Measurements from ENCODE around the gene RFX3.

The RFX3 gene
- 7.4 to 22.4 (median 12.1) reads per million in 17 experiments for total RNA-seq

DNA sequence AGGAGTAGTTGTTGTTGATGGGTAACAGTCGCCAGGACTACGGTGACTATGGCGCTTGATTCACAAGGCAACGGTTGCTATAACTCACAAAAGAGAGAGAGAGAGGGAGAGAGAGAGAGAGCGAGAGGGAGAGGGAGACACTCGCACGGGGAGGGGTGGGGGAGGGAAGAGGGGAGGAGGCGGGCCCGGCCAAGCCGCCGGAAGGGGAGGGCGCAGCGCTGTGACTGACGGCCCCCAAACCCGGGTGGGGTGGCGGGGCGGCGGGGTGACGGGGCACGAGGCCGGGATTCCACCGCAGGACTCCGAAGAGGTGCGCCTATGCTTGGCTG, at the start of gene RFX3:
Gene RFX3 (minus strand): TSS at position 166 of the 329 bp plus-strand sequence. CDS start 130,413 bp downstream, outside the sequence.
- peak; percentile 92 to 96 (median 94) for DNase-seq

DNA sequence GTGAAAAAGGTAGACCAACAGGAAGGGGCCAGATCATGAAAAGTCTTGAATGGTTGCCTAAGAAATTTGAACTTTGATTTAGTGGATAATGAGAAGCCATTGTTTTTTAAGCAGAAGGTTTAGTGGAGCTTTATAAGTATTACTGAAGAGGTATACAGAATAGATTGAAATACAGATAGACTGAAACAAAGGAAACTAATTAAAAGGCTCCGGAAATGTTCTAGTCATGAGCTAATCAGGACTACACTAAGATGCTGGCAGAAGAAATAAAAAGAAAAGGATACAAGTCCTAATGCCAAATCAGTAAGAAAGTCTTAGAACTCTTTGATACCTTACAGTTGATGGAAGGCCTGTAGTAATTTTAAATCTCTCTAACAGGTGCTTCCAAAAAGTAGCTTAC, 45.7 kb upstream of the RFX3 start:
- no peak for DNase-seq

DNA sequence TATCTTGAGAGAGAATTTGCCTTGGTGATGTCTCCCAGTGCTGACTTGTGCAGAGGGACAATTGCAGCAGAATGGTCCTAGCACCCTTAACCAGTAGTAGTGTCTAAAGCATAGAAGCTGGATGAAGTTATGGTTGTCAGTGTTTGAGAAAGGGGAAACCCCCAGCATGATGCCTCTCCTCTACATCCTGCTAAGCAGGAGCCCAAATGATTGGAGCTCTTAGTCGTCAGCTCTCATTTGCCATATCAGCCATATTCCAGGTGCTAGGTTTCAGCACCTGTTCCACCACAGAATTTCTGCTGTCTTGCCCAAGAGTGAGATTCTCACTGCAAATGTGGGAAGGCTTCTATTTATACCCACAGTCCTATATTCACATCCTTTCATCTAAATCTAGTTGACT, 43.7 kb upstream of the RFX3 start:
- no peak for DNase-seq

DNA sequence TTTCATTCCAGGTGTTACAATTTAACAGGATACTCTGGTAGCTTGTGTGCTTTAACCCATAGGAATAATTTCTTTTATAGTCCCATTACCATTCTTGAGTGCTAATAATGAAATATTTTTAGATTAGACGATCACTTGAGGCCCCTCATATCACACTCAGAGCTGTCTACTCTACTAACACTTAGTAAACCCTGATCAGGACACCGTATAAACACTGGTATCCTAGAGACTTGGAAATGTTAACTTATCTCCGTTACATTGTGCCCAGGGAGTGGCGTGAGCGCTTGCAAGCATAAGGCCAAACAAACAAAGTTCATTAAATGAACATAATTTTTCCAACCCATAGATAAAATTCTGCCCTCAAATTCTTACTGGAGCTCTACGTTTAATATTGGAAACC, 42.2 kb upstream of the RFX3 start:
- no peak for DNase-seq

DNA sequence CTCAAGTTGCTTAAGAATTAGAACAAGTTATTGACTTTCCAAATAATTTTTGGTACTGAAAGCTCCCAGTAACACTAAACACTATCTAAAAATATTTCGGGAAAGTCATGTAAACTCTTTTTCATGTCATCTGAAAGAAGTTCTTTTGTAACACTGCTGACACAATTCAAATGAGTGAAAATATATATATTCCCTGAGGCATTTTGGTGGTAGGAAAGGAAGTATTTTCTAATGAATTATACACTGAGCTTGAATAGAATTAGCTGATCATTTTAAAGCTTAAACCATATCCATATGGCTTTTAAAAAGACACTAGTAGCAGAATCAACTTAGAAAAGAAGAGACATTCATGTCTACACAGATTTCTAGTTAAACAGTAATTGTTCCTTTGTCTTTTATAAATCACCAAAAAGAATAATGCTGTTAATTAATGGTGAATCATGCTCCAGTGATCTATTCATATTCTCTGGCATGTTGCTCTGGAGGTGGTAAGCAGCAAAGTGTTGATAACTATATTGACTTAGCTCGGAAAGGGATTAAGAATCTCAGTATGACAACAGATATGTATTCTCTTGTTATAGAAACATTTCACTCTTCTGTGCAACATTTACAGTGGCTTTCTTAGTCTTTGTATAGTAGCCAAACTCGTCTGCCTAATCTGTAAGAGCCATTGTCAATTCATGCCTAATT, 27.4 kb upstream of the RFX3 start:
- DNase-seq: no peak

DNA sequence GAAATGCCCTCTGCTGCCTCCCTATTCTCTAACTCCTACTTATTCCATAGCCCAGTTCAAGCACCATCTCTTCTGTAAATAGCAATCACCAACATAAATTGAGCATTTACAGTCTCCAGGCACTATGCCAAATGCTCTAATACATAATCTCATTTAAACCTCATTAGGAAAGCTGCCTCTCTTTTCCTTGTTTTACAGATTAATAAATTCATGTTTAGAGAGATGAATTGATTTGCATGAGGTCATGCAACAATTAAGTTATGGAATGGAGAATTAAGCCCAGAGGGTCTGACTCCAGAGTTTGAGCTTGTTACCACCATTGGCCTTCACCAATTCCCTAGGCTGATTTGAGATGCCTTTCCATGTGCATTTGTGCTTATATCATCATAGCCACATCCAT, 23.4 kb upstream of the RFX3 start:
- no peak for DNase-seq

DNA sequence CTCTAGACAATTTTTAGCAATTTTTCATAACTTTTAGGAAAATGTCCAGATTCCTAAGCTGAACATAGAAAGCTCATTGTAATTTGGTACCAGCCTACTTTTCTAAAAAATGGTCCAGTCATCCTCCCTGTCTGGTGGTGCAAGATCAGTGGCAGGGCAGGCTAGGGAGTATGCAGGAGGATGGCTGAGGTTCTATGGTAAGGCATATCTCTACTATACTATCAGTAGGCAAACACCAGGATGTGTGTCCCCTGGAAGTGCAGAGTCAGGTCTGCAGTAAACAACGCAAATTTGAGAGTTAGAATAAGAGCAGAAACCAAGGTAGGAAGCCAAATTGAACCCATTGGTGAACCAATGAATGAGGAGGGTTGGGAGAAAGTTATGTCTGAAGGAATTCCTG, 22.8 kb upstream of the RFX3 start:
- no peak for DNase-seq

DNA sequence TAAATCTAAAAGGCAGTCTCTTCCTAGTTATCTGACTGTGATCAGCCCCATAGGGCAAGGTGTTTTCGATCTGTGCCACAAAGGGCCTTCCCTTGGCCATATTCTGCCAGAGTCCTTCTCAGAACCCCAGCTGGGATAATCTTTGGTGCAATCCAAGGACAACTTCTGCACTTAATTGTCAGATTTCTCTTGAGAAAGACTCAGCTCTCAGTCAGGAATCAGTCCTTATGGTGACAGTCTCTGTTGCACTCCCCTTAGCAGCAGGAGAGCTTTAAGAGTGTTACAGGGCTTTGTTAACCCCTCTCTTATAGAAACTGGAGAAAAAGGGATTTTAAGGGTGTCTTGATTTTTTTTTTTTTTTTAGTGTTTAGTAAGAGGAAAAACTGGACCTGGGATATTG, 15.4 kb upstream of the RFX3 start:
- DNase-seq: no peak

DNA sequence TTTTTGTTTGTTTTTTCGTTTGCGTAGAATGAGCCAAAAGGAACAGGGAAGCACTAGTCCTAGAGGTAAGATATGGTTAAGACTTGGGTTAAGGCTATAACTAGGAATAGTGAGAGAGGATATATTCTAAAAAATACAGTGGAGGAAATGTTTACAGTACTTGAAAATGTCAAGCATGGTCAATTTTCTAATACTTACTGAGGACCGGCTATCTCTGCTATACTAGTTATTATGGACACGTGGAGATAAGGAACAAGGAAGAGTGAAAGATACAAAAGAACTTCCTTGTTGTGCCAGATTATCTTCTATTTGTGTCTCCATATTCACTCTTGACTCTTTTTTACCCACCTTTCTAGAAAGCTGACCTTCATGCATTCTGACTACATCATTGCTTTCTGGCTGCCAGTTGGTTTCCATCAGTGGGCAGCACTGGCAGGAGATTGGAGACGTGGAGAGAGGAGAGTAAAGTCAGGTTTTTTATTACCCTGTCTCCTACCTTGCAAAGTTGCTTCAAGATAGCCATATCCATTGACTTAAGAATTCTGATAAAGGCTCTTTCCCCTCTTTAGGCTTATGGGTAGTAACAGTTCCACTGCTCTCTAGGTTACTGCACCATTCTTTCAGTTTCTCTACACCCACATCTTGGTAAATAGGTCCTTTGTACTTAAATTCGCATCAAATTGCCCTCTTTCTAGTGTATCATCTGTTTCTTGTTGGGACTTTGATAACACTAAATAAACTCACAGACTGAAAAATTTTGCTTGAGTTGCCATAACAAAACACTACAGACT, 9.0 kb upstream of the RFX3 start:
- DNase-seq: no peak

DNA sequence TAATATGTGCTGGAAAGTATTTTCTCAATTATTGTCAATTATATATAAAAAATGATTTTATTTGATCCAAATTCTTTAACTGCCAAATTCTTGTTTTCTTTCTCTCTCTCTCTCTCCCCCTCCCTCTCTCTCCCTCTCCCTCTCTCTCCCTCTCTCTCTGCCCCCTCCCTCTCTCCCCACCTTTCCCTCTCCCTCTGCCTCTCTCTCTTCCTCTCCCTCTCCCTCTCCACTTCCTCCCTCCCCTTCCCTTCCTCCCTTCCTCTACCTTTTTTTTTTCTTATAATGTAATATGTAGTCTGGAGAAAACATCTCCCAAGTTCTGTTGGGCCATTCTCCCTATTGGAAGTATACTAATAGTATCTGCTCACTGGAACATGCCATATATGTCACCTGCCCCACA, 6.4 kb upstream of the RFX3 start:
- no peak for DNase-seq

DNA sequence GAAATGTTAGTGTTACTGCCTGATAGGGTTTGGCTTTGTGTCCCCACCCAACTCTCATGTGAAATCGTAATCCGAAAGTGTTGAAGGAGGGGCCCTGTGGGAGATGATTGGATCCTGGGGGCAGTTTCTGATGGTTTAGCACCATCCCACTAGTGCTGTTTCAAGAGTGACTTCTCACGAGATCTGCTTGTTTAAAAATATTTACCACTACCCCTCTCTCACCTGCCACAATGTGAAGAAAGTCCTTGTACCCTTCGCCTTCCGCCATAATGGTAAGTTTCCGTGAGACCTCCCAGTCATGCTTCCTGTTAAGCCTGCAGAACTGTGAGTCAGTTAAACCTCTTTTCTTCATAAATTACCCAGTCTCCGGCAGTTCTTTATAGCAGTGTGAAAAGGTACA, 2.6 kb upstream of the RFX3 start:
- peak; percentile 20 to 54 (median 45) for DNase-seq

DNA sequence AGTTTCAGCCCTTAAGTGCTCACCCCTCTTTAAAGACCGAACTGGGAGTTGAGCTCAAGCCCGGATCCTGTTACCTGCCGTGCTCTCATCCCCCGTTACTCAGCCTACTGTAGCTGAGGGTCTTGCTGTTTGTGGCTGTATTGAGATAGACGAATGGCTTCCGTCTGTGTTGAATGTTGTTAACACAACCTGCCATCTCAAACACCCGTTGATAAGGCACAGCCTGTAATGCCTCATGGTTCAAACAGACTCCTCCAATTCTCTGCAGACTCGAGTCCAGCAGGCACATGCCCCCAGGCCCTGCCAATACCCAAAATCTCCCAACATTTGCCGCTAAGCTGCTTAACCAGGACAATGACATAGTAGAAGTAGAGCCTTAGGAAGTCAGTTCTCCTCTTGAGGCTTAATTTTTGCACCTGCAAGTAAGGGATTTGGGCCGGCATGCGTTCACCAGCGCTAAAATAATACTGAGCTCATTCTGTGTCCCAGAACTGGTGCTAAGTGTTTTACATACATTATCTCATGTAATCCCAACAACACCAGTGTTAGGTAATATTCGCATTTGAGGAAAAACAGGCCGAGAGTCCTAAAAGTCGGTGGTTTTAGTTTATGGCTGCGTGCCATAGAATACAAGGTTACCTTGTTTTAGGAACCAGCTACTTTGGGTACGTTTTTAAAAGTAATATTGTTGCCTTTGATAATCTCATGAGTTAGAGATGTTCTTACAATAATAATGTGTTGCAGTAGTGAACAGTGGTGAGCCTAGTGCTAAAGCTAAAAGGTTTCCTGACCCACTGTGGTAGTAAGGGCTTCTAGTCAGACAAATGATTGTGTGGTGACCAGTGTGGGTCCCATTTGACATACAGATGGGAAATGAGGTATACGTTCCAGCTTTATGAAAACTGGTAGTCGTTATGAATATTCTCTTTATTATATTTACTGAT, 1.5 kb upstream of the RFX3 start:
- DNase-seq: peak; percentile 28 to 32 (median 30)

DNA sequence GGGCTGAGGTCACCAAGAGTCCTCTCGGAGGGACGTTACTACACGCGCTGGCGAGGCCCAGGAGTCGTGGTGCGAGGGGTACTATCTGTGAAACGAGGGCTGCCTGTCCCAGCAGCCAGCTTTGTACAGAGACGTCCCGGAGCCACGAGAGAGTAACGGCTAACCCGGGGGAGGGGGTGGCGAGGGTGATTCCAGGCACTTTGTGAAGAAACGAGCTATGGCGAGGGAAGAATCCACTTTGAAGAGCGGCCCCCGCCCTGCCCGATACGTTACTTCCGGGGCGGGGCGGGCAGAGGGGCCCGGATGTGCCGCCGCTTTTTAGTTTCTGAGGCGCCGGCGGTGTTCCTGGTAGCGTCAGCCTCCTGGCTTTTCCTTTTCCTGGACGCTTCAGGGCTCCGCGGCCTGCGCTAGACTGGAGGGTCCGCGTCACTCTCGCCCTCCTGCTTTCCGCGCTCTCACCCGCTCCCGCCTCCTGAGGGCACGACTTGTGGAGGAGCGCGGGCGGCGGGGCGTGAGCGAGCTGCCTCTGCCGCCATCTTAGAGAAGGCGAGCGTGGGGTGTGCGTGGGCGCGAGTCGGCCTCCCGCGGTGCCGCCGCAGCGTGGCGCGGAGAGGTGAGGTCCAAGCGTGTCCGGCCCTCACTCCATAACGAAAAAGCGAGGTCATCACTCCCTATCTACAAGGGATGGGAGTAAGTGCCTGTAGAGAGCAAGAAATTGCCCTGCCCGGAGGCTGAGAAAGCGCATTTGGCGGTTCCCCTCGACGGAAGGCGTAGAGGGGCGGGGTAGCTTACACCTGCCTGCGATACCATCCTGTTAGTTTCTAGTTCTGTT, 580 bp upstream of the RFX3 start:
- DNase-seq: peak; percentile 92 to 96 (median 94)

DNA sequence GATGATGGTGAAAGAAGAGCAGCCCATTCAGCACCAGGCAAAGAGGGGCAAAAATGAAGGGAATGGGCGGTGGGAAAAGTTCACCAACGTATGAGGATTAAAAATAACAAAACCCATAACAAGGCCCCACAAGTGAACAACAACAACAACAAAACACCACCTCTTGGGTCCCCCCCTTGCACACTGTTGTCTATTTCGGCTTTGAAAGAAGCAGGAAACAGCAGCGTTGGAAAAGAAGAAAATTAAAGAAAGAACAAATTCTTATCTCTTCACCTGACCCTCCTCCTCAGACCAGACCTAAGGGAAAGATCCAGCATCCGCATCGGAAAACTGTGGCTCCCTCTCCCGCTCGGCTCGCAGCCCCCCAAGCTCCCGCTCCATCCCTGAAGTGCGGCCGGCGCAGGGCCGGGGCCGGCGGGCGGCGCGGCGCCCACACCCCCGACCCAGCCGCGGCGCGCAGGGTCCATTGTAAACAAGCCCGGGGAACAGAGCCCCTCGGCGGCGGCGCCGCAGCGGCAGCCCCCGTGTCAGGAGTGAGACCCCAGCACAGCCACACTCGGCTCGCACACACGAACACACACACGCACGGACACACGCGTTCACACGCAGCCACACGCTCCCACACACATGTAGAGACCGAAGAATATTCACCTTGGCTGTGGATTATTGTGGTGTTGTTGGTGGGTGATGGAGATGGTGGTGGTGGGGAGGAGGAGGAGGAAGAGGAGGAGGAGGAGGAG, 535 bp downstream of the RFX3 start:
- peak in 2 of 4 experiments; percentile 21 to 45 for DNase-seq

DNA sequence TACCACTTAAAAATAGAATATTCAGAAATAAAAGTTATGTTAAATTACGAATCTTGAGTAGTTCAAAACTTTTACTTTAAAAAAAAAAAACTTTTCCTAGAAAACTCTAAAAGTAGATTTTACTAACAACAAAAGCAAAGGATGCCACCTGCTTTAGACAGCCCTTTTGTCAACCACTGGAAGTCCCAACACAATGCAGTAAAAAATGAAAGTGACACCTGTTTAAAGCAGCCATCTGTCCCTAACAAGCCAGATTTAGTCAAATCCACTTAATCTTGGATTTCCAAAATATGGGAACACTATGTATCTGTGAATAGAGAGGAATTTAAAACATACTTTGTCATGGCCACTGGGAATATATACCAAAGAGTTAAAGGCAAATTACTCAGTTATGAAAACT, 3.8 kb downstream of the RFX3 start:
- no peak for DNase-seq

DNA sequence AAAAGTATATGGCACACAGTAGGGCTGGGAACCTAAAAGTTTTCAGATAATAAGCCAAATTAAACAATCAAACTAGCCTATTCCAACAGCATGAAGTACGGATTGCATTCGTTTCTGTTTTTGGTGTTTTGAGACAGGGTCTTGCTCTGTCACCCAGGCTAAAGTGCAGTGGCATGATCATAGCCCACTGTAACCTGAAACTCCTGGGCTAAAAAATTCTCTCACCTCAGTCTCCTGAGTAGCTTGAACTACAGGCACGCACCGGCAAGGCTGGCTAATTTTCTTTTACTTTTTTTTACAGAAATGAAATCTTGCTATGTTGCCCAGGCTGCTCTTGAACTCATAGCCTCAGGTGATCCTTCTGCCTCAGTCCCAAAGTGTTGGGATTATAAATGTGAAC, 5.2 kb downstream of the RFX3 start:
- no peak for DNase-seq

DNA sequence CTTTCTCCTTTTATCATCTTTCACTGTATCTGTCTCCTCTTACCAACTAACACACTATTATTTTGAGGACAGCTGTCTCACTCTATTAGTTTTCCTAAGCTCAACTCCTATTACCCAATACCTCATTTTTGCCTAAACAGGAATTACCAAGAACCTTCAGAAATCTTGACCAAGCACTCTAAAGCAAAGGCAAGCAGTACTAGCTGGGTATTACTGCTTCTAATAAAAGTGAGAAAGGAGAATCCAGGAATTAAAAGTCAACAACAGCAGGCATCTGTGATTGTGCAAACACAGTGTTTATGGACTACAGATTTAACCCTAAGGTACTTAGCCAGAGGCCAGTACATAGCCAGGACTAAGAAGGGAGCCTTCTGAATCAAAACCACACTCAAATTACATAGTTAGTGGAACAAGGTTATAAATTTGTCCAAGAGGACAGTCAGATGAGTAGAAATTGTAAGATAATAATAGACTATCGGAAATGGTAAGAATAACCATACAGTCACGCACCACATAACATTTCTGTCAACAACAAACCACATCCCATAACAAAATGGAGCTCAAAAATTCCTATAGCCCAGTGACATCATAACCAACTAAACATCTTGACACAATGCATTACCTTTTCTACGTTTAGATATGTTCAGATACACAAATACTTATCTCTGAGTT, 8.3 kb downstream of the RFX3 start:
- DNase-seq: peak in 2 of 4 experiments; percentile 12 to 28

DNA sequence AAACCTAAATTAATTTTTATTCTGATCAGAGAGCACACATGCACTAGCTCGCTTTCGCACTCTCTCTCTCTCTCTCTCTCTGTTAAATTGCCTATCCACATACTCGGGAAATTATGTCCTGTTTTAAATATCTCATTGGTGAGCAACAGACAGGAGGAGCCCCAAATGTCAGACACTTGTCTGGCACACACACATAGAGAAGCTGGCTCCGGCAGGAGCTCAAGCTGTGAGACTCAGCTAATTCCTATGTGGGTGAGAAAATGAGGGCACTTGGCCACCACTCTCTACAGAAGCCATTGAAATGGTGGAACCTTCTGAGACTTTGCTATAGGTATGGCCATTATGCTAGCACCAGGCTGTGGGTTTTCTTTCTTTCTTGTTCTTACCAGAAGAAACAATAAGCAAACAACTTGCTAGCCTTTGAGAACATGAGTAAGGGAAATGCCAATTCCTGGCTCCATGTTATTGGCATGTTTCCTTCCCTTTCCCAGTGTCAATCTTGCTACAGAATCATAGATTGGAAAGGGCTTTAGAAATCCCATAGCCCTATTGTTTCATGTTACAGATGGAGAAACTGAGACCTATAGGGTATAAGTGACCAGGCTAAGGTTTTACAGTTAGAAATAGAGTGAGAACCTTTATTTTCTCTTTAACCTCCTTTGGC, 9.0 kb downstream of the RFX3 start:
- DNase-seq: no peak

DNA sequence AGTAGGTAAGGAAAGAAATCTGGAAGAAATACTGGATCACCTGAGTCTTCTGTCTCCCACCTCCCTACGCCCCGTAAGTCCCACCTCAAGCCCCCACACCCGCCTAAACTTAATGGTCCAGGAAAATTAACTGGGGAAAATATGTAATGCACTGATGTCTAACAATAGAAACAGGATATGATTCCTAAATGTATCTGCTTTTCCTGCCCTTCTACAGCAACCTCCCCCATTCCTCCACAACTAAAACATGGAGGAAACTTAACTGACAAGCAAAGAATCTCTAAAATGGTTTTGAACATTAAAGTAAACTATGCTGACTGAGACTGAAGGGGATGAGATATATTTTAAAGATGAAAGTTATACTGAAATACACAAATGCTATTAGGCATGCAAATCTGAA, 10.4 kb downstream of the RFX3 start:
- DNase-seq: no peak

DNA sequence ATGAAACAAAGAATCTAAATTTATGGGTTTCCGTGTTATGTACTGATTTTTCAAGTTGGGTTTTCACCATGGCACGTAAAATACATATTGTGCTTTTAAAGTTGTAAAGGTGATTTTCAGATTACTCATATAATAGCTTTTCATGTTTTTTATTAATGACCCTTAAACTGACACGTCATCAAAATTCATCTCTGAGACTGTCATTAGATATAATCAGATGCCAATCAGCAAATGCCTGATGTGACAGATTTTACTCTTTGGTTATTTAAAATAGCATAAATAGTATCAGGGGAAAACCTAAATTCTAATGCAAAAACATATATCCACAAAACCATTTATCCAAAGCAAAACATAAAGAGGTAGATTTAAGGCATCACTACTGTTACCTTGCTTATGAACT, 11.0 kb downstream of the RFX3 start:
- no peak for DNase-seq

Measured in suppressor macrophage (primary cell).